Activated CD8-positive, alpha-beta T cell treated with anti-CD3 and anti-CD28 coated beads for 36 hours (primary cell): ENCODE results near the gene UBE2J2. TPM values are rescaled to one million over a fixed set of nuclear protein-coding genes. Genes with fewer than 3 reads are reported as not detected.
A peak's percentile ranks its signal among the peaks of the same experiment; 100 is the strongest.

Experiments
- ATAC-seq: fragments of 200-7000 bp; cut with Tn5 transposase; one replicate; pipeline ENCODE4 v1.10.0; 2021; ENCODE audit warnings: mild to moderate bottlenecking, moderate library complexity
- CTCF ChIA-PET: fragments of 350-600 bp; sonication (Branson Sonifier 250); formaldehyde crosslinking; loops from one replicate; lab custom pipeline; 2021; ENCODE audit warnings: antibody characterized with exemption; lab: Charles Lee
- POLR2A ChIA-PET: fragments of 350-600 bp; sonication (Branson Sonifier 250); formaldehyde crosslinking; loops from one replicate; lab custom pipeline; 2021; ENCODE audit warnings: antibody characterized with exemption; lab: Charles Lee
- DNase-seq: peaks from one replicate; pipeline ENCODE4 v3.0.0-alpha.2; 2020
- H3K27ac Mint-ChIP-seq: one replicate; pipeline ENCODE4 v1.8.0; 2021; ENCODE audit warnings: mild to moderate bottlenecking, mixed read lengths
- H3K27me3 Mint-ChIP-seq: one replicate; pipeline ENCODE4 v1.8.0; 2021; ENCODE audit warnings: mixed read lengths
- H3K36me3 Mint-ChIP-seq: one replicate; pipeline ENCODE4 v1.8.0; 2021; ENCODE audit warnings: low read depth, mixed read lengths
- H3K4me1 Mint-ChIP-seq: one replicate; pipeline ENCODE4 v1.8.0; 2021; ENCODE audit warnings: low read depth, mixed read lengths
- H3K4me3 Mint-ChIP-seq: one replicate; pipeline ENCODE4 v1.8.0; 2021; ENCODE audit warnings: mild to moderate bottlenecking, moderate library complexity, mixed read lengths
- H3K9me3 Mint-ChIP-seq: one replicate; pipeline ENCODE4 v1.8.0; 2021; ENCODE audit warnings: mixed read lengths
- intact Hi-C: fragments of 100-400 bp; cut with micrococcal nuclease; formaldehyde crosslinking; loops from one replicate; pipeline ENCODE4 v1.10.0; 2022
- total RNA-seq, 2 experiments: library from RNA; stranded (reverse); gene quantifications; one replicate each; pipeline ENCODE4 v1.2.3, GENCODE V29; 2021
- TF ChIP-seq, protein P1 (sequence below): fragments of 200-600 bp; IDR thresholded peaks from one replicate; pipeline ENCODE4 v1.8.0; 2022; ENCODE audit warnings: antibody characterized with exemption, mild to moderate bottlenecking

Gene UBE2J2
- total RNA-seq, 2 experiments from 2014 or later, result 52.3 to 59.2 TPM

- TF ChIP-seq, protein P1, sequence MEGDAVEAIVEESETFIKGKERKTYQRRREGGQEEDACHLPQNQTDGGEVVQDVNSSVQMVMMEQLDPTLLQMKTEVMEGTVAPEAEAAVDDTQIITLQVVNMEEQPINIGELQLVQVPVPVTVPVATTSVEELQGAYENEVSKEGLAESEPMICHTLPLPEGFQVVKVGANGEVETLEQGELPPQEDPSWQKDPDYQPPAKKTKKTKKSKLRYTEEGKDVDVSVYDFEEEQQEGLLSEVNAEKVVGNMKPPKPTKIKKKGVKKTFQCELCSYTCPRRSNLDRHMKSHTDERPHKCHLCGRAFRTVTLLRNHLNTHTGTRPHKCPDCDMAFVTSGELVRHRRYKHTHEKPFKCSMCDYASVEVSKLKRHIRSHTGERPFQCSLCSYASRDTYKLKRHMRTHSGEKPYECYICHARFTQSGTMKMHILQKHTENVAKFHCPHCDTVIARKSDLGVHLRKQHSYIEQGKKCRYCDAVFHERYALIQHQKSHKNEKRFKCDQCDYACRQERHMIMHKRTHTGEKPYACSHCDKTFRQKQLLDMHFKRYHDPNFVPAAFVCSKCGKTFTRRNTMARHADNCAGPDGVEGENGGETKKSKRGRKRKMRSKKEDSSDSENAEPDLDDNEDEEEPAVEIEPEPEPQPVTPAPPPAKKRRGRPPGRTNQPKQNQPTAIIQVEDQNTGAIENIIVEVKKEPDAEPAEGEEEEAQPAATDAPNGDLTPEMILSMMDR, result no peak
- Mint-ChIP-seq H3K4me3 (peak overlapping the region; percentile 79), H3K4me1 (peaks cover 31% of the 10 kb centered on the region), H3K27ac (peak overlapping the region; percentile 98), H3K27me3 (no peaks in the 10 kb centered on the region), H3K9me3 (no peaks in the 10 kb centered on the region), H3K36me3 (peaks cover 18% of the 10 kb centered on the region)
- ATAC-seq (peak; percentile 17), DNase-seq (peak; percentile 86)
- intact Hi-C loops, result loop anchor here (10.0 kb wide), 1 partner anchor 64 kb away; no protein-coding TSS in a partner anchor
- ChIA-PET CTCF (interaction anchor here (1.3 to 3.7 kb wide), 4 partner anchors 11 to 87 kb away, joined by 3 to 20 read pairs (median 5); no protein-coding TSS in a partner anchor), POLR2A (interaction anchor here (0.7 to 1.7 kb wide), 5 partner anchors 15 to 176 kb away, joined by 3 to 4 read pairs (median 4); no protein-coding TSS in a partner anchor)
Observed at GRCh38 chr1:1208713-1209433, 64.8 kb downstream of the UBE2J2 start.

DNA sequence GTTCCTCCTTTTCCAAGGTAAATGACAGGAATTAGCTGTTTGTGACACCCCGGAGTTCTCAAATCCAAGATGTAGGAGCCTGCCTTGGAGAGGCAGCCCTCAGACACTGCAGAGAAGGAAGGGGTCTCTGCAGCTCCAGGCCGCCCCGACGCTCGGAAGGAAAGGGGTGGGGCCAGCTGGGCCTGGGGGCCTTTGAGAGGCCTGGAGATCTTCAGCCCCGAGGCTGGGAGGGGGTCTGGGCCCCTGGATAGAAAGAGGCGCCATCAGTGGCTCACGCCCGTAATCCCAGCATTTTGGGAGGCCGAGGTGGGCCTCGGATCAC lies 66.1 kb downstream of the UBE2J2 start:
- POLR2A ChIA-PET, result interaction anchor here (0.7 to 3.7 kb wide), 9 partner anchors 8 to 51 kb away, joined by 3 to 18 read pairs (median 3); partner anchors contain the start of gene TNFRSF4
- DNase-seq (no peak), ATAC-seq (no peak)
- CTCF ChIA-PET, result interaction anchor here (1.2 to 3.7 kb wide), 3 partner anchors 14 to 143 kb away, joined by 3 to 20 read pairs (median 4); no protein-coding TSS in a partner anchor
- peaks cover 18% of the 10 kb centered on the region for H3K36me3 Mint-ChIP-seq
- peak overlapping the region; percentile 79 for H3K4me3 Mint-ChIP-seq
- peak overlapping the region; percentile 98 for H3K27ac Mint-ChIP-seq
- no peaks in the 10 kb centered on the region for H3K9me3 Mint-ChIP-seq
- TF ChIP-seq, protein P1, result no peak
- peaks cover 31% of the 10 kb centered on the region for H3K4me1 Mint-ChIP-seq
- H3K27me3 Mint-ChIP-seq, result no peaks in the 10 kb centered on the region
- intact Hi-C loops, result loop anchor here (10.0 kb wide), 1 partner anchor 63 kb away; no protein-coding TSS in a partner anchor

DNA sequence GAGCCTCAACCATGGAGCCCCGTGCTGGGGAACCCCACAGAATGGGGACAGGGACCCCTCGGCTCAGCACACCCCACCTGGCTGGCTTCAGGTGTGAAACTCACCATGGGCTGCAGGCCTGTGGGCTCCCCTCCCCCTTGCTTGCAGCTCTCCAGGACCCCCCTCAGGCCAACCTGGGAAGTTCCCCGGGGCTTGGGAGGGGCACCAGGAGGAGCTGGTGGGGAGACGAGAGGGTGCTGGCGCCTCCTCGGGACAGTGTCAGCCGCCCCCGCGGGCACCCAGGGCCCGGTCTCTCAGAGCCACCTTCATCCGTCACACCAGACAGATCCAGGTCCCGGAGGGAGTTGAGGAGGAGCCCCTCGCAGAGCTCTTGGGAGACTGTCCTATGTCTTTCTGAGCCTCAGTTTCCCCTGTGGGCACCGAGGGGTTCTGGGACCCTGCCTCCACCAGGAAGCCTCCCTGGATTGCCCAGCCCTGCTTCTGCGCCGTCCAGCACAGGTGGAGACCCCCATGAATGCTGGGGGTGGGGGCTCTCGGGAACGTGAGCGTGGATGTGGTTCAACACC lies 66.6 kb downstream of the UBE2J2 start:
- H3K4me3 Mint-ChIP-seq, result peak overlapping the region; percentile 79
- POLR2A ChIA-PET, result interaction anchor here (0.7 to 3.7 kb wide), 8 partner anchors 8 to 48 kb away, joined by 3 to 18 read pairs (median 3); partner anchors contain the start of gene TNFRSF4
- CTCF ChIA-PET, result interaction anchor here (1.2 to 3.7 kb wide), 3 partner anchors 13 to 143 kb away, joined by 3 to 20 read pairs (median 4); no protein-coding TSS in a partner anchor
- DNase-seq (peak; percentile 50), ATAC-seq (no peak)
- H3K27me3 Mint-ChIP-seq, result no peaks in the 10 kb centered on the region
- intact Hi-C loops, result loop anchor here (10.0 kb wide), 1 partner anchor 62 kb away; no protein-coding TSS in a partner anchor
- TF ChIP-seq, protein P1, result no peak
- no peaks in the 10 kb centered on the region for H3K9me3 Mint-ChIP-seq
- peaks cover 16% of the 10 kb centered on the region for H3K36me3 Mint-ChIP-seq
- H3K4me1 Mint-ChIP-seq, result peaks cover 31% of the 10 kb centered on the region
- peak overlapping the region; percentile 98 for H3K27ac Mint-ChIP-seq

GRCh38 chr1:1206376-1206965 lies 67.2 kb downstream of the UBE2J2 start, which contains the start of gene TNFRSF18:
Gene TNFRSF18 (minus strand): TSS chr1:1206592. CDS start chr1:1206571, 21 bp downstream.
- DNase-seq, result peak; percentile 70
- CTCF ChIA-PET, result interaction anchor here (1.4 to 3.7 kb wide), 2 partner anchors 44 to 84 kb away, joined by 3 to 20 read pairs; no protein-coding TSS in a partner anchor
- Mint-ChIP-seq H3K27me3 (no peaks in the 10 kb centered on the region), H3K27ac (peak within 1 kb of the TSS; percentile 98), H3K4me3 (peak within 1 kb of the TSS; percentile 79), H3K9me3 (no peaks in the 10 kb centered on the region), H3K36me3 (peaks cover 14% of the 10 kb centered on the region), H3K4me1 (peaks cover 31% of the 10 kb centered on the region)
- peak; percentile 11 for ATAC-seq
- intact Hi-C loops, result loop anchor here (10.0 kb wide), 1 partner anchor 62 kb away; no protein-coding TSS in a partner anchor
- TF ChIP-seq, protein P1, result no peak
- POLR2A ChIA-PET, result interaction anchor here (0.5 to 3.7 kb wide), 7 partner anchors 9 to 90 kb away, joined by 3 to 18 read pairs (median 3); partner anchors contain the start of gene TNFRSF4
